H9 (cell line): ENCODE results near the gene DPYD. TPM values are rescaled to one million over a fixed set of nuclear protein-coding genes. Genes with fewer than 3 reads are reported as not detected.

Experiments used
- DNase-seq: peaks from one replicate; pipeline ENCODE4 v3.0.0-alpha.2; 2017
- H2AFZ ChIP-seq: one replicate; pipeline ENCODE4 v1.6.1; 2013; ENCODE audit warnings: mild to moderate bottlenecking, low read length, control low read depth, moderate library complexity
- H2AK5ac ChIP-seq: 2 replicates; pipeline ENCODE4 v1.6.1; 2013; ENCODE audit warnings: low read length, control low read depth, mixed read lengths; ENCODE audit not compliant: insufficient read length
- H2BK120ac ChIP-seq: one replicate; pipeline ENCODE4 v1.6.1; 2013; ENCODE audit warnings: low read depth, mild to moderate bottlenecking, low read length, control low read depth, inconsistent platforms; ENCODE audit not compliant: poor library complexity, severe bottlenecking
- H2BK12ac ChIP-seq: 2 replicates; pipeline ENCODE4 v1.6.1; 2013; ENCODE audit warnings: low read length, control low read depth, mixed read lengths, low read depth; ENCODE audit not compliant: insufficient read length
- H2BK15ac ChIP-seq: 2 replicates; pipeline ENCODE4 v1.6.1; 2013; ENCODE audit warnings: low read depth, low read length, control low read depth
- H2BK20ac ChIP-seq: one replicate; pipeline ENCODE4 v1.6.1; 2013; ENCODE audit warnings: low read depth, mild to moderate bottlenecking, low read length, control low read depth, inconsistent platforms; ENCODE audit not compliant: poor library complexity, severe bottlenecking
- H2BK5ac ChIP-seq: 2 replicates; pipeline ENCODE4 v1.6.1; 2013; ENCODE audit warnings: low read length, control low read depth, mixed read lengths; ENCODE audit not compliant: insufficient read length
- H3K14ac ChIP-seq: 2 replicates; pipeline ENCODE4 v1.6.1; 2013; ENCODE audit warnings: low read length, control low read depth; ENCODE audit not compliant: insufficient read depth
- H3K18ac ChIP-seq: 2 replicates; pipeline ENCODE4 v1.6.1; 2013; ENCODE audit warnings: low read depth, mild to moderate bottlenecking, mixed read lengths, low read length, control low read depth; ENCODE audit not compliant: insufficient read length
- H3K23ac ChIP-seq: 2 replicates; pipeline ENCODE4 v1.6.1; 2013; ENCODE audit warnings: low read length, control low read depth, mixed read lengths, low read depth; ENCODE audit not compliant: insufficient read length
- H3K23me2 ChIP-seq: 2 replicates; pipeline ENCODE4 v1.6.1; 2013; ENCODE audit warnings: low read depth, mild to moderate bottlenecking, mixed read lengths, low read length, control low read depth; ENCODE audit not compliant: insufficient read length, poor library complexity, severe bottlenecking
- H3K27ac ChIP-seq: 2 replicates; pipeline ENCODE4 v1.5.1; 2013; ENCODE audit warnings: low read length, control low read depth, mixed read lengths, low read depth; ENCODE audit not compliant: insufficient read length
- H3K27me3 ChIP-seq: 2 replicates; pipeline ENCODE4 v1.6.1; 2013; ENCODE audit warnings: low read length, control low read depth, inconsistent platforms; ENCODE audit not compliant: insufficient read depth
- H3K4ac ChIP-seq: 2 replicates; pipeline ENCODE4 v1.6.1; 2013; ENCODE audit warnings: low read depth, mild to moderate bottlenecking, control low read depth, inconsistent platforms, low read length, moderate library complexity
- H3K4me1 ChIP-seq: 2 replicates; pipeline ENCODE4 v1.6.1; 2013; ENCODE audit warnings: low read length, control low read depth, inconsistent platforms; ENCODE audit not compliant: insufficient read depth
- H3K4me2 ChIP-seq: 2 replicates; pipeline ENCODE4 v1.6.1; 2013; ENCODE audit warnings: low read length, control low read depth, mixed read lengths; ENCODE audit not compliant: insufficient read length, insufficient read depth
- H3K56ac ChIP-seq: 2 replicates; pipeline ENCODE4 v1.6.1; 2013; ENCODE audit warnings: low read depth, mild to moderate bottlenecking, mixed read lengths, low read length, control low read depth; ENCODE audit not compliant: insufficient read length
- H3K79me1 ChIP-seq: 2 replicates; pipeline ENCODE4 v1.6.1; 2013; ENCODE audit warnings: low read depth, mild to moderate bottlenecking, moderate library complexity, low read length, control low read depth, inconsistent platforms; ENCODE audit not compliant: insufficient read depth, poor library complexity, severe bottlenecking
- H3K79me2 ChIP-seq: 2 replicates; pipeline ENCODE4 v1.6.1; 2013; ENCODE audit warnings: low read length, control low read depth, inconsistent platforms; ENCODE audit not compliant: insufficient read depth
- H3K9ac ChIP-seq: 2 replicates; pipeline ENCODE4 v1.6.1; 2013; ENCODE audit warnings: low read length, control low read depth, mixed read lengths; ENCODE audit not compliant: insufficient read length; ENCODE audit errors: extremely low read depth
- H3K9me3 ChIP-seq: one replicate; pipeline ENCODE4 v1.6.1; 2013; ENCODE audit warnings: low read depth, low read length, inconsistent platforms; ENCODE audit not compliant: control insufficient read depth
- H3T11ph ChIP-seq: one replicate; pipeline ENCODE4 v1.6.1; 2013; ENCODE audit warnings: mild to moderate bottlenecking, low read length, control low read depth, inconsistent platforms
- H4K20me1 ChIP-seq: one replicate; pipeline ENCODE4 v1.6.1; 2013; ENCODE audit not compliant: control insufficient read depth, insufficient read length, insufficient read depth
- H4K5ac ChIP-seq: 2 replicates; pipeline ENCODE4 v1.6.1; 2013; ENCODE audit warnings: low read depth, mild to moderate bottlenecking, mixed read lengths, low read length, control low read depth; ENCODE audit not compliant: insufficient read length
- H4K8ac ChIP-seq: replicated peaks from 2 replicates; pipeline ENCODE4 v1.6.1; 2013; ENCODE audit warnings: low read length, control low read depth, mixed read lengths, low read depth; ENCODE audit not compliant: insufficient read length
- H4K91ac ChIP-seq: 2 replicates; pipeline ENCODE4 v1.6.1; 2013; ENCODE audit warnings: low read depth, mild to moderate bottlenecking, moderate library complexity, mixed read lengths, low read length, control low read depth; ENCODE audit not compliant: insufficient read length
- H3K27ac Mint-ChIP-seq, 3 experiments: 2 replicates in 2 of 3; 3 replicates in 1 of 3; pipeline ENCODE4 v1.8.0; 2020 to 2021; ENCODE audit warnings: mixed read lengths in 3 of 3, mild to moderate bottlenecking in 1 of 3, moderate library complexity in 1 of 3
- H3K27me3 Mint-ChIP-seq: 2 replicates; pipeline ENCODE4 v1.8.0; 2021; ENCODE audit warnings: low read depth, mild to moderate bottlenecking, moderate library complexity, mixed read lengths
- H3K36me3 Mint-ChIP-seq, 3 experiments: 2 replicates in 2 of 3; 3 replicates in 1 of 3; pipeline ENCODE4 v1.8.0; 2020 to 2021; ENCODE audit warnings: low read depth in 3 of 3, mixed read lengths in 3 of 3; ENCODE audit not compliant: insufficient read depth in 1 of 3
- H3K4me1 Mint-ChIP-seq, 2 experiments: 2 replicates each; pipeline ENCODE4 v1.8.0; 2020; ENCODE audit warnings: mixed read lengths in 2 of 2
- H3K4me3 Mint-ChIP-seq, 2 experiments: 2 replicates in 1 of 2; 3 replicates in 1 of 2; pipeline ENCODE4 v1.8.0; 2020 to 2021; ENCODE audit warnings: mild to moderate bottlenecking in 2 of 2, mixed read lengths in 2 of 2, moderate library complexity in 1 of 2
- H3K9me3 Mint-ChIP-seq, 2 experiments: 2 replicates in 1 of 2; 3 replicates in 1 of 2; pipeline ENCODE4 v1.8.0; 2020; ENCODE audit warnings: mild to moderate bottlenecking in 2 of 2, mixed read lengths in 2 of 2, moderate library complexity in 1 of 2
- WGBS: extraction: QIAGEN DNeasy Blood & Tissue Kit; methylation state at CpG from one replicate; pipeline ENCODE4 v1.1.7; 2013; ENCODE audit warnings: missing lambda C conversion rate, low lambda C conversion rate, mixed read lengths; ENCODE audit not compliant: insufficient read length; ENCODE audit errors: extremely low coverage; 5-methylcytosine and 5-hydroxymethylcytosine counted together
- total RNA-seq: library from RNA; stranded (reverse); gene quantifications from 2 replicates; pipeline ENCODE4 v1.2.1, GENCODE V29; 2021
- TF ChIP-seq, protein P1 (sequence below): fragments of 200-600 bp; sonication (generic); conservative IDR thresholded peaks from 3 replicates; pipeline ENCODE4 v1.8.0; 2021; ENCODE audit warnings: antibody characterized with exemption, mild to moderate bottlenecking

DPYD gene
- total RNA-seq, 1 experiment from 2014 or later = 0.37 TPM

DNA sequence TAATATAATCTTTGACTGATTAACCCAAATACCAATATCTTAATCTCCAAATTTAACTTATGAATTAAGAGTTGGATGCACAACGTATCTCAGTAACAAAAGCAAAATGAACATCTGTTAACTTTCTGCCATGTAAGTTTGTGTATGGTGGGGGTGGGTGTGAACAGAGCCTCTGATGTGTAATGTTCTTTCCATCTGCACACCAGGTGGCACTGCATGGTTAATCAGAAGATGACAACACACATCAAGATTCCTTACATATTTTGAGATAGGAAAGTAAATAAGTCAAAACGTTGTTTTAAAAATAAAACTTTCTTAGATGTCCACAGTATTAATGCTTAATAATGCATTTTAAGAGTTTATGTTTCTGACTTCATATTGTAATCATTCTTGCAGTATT is 251.9 kb downstream of the DPYD start:
- Histone ChIP-seq H3K56ac (no peak overlapping the region), H3K14ac (no peak overlapping the region), H2BK120ac (no peak overlapping the region), H3K4me1 (no peaks in the 10 kb centered on the region), H4K5ac (no peak overlapping the region), H3K4me2 (no peak overlapping the region), H3K79me1 (no peaks in the 10 kb centered on the region), H3K4ac (no peak overlapping the region), H3T11ph (no peak overlapping the region), H4K20me1 (no peaks in the 10 kb centered on the region), H3K79me2 (no peaks in the 10 kb centered on the region), H2AFZ (no peak overlapping the region), H3K27ac (no peak overlapping the region), H2BK20ac (no peak overlapping the region), H2AK5ac (no peak overlapping the region), H4K91ac (no peak overlapping the region), H3K27me3 (no peaks in the 10 kb centered on the region), H2BK12ac (no peak overlapping the region), H3K18ac (no peak overlapping the region), H3K23me2 (no peaks in the 10 kb centered on the region), H2BK15ac (no peak overlapping the region), H3K9ac (no peak overlapping the region), H2BK5ac (no peak overlapping the region), H3K9me3 (no peaks in the 10 kb centered on the region), H4K8ac (no peak overlapping the region), H3K23ac (no peak overlapping the region)
- Mint-ChIP-seq H3K4me1 (no peaks in the 10 kb centered on the region), H3K27me3 (no peaks in the 10 kb centered on the region), H3K4me3 (no peak overlapping the region), H3K9me3 (no peaks in the 10 kb centered on the region), H3K27ac (no peak overlapping the region), H3K36me3 (no peaks in the 10 kb centered on the region)
- DNase-seq = no peak
- TF ChIP-seq, protein P1, sequence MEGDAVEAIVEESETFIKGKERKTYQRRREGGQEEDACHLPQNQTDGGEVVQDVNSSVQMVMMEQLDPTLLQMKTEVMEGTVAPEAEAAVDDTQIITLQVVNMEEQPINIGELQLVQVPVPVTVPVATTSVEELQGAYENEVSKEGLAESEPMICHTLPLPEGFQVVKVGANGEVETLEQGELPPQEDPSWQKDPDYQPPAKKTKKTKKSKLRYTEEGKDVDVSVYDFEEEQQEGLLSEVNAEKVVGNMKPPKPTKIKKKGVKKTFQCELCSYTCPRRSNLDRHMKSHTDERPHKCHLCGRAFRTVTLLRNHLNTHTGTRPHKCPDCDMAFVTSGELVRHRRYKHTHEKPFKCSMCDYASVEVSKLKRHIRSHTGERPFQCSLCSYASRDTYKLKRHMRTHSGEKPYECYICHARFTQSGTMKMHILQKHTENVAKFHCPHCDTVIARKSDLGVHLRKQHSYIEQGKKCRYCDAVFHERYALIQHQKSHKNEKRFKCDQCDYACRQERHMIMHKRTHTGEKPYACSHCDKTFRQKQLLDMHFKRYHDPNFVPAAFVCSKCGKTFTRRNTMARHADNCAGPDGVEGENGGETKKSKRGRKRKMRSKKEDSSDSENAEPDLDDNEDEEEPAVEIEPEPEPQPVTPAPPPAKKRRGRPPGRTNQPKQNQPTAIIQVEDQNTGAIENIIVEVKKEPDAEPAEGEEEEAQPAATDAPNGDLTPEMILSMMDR = no peak
- WGBS = no CpG with 5 or more reads among the region's 2 CpGs
